Measurements from ENCODE around the gene OLFML1.

Gene OLFML1

DNA sequence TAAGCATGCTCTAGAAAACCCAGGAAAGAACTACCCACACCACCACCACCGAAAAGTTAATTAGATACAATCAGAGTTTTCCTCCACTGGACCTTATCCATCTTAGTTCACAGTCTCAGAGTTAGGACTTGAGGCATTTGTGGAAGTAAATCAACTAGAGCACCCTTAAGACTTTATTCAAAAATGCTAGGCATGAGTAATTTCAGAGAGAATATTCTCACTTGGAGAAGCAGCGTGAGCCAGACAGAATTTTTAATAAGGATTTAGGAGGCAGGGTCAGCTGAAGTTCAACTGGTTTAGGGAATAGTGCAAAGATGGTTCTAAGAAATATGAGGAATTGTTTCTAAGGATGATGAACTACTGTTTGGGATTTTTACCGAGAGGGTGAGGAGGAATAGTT lies 1.2 kb upstream of the OLFML1 start:
- no peak for DNase-seq

GRCh38 chr11:7484645-7485044 lies 661 bp upstream of the OLFML1 start:
- no peak for DNase-seq

GRCh38 chr11:7486098-7486780 lies 933 bp downstream of the OLFML1 start:
- DNase-seq: no peak

DNA sequence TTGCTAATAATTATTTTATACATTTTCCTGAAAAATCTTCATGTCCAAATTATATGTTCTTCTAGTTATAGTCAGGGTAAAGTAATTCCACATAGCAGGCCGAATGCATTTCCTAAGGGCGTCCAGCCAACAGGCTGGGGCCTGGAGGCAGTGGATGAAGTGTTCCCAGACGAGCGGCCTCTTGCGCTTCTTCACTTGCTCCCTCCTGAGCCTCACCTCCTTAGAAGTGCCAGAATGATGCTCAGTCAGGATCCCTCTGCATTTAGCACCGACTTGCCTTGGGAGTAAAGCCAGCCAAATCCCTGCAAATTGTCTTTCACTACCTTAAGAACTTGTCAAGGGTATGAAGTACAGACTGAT lies 1.5 kb downstream of the OLFML1 start:
- no peak for DNase-seq

GRCh38 chr11:7487360-7487759 lies 2.1 kb downstream of the OLFML1 start:
- DNase-seq: no peak

- no peak for DNase-seq
Observed at GRCh38 chr11:7488681-7489080, 3.4 kb downstream of the OLFML1 start.

DNA sequence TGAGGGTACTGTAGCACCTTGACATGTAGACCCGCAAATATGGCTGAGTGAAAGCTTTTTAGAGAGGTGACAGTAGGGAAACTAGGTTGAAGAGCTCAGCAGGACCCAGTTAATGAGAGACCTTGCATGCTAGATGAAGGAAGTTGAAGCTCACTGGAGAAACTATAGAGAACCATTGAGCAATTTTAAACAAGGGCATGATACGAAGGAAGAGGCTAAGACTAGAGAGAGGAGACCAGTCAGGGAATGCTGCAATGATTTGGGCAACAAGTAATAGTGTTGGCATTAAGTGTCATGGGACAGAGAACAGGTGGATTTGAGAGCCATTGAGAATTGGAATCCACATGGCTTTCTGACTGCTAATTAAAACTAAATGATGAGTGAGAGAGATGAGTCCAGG lies 4.1 kb downstream of the OLFML1 start:
- no peak for DNase-seq

DNA sequence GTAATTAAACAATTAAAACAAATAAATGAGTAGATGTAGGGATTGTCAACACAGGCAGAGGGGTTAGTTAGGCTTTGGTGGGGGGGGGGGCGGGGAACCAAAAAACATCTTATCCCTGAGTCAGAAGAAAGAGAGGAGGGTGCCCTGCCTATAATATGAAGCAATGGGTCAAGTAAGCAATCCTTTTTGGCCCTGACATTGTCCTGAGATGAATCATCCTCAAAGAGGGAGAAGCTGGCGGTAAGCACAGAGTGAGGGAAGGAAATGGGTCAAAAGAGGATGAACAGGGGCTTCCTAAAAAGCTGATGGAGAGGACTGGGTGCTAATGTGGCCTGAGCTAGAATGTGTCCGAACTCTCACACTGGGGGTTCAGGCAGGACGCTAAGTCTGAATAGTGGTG lies 4.7 kb downstream of the OLFML1 start:
- DNase-seq: no peak

DNA sequence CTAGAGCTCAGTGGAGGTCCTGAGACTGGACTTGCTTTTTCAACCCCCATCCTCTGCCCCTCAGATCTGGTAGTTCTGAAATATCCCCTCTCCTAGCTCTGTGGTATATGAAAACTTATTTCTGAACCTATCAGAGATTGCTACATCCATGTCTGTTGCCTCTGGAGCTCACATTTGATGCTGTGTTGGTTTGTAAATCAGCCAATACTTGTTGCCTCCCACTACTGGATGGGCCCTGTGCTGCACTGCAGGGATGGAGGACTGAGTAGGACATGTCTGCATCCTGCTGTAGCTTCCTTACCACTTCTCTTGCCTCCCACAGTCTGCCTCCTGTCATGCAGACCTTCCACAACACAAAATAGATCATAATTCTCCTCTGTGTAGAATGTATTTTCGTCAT lies 5.2 kb downstream of the OLFML1 start:
- no peak for DNase-seq

- DNase-seq: no peak
Observed at GRCh38 chr11:7492253-7492652, 6.9 kb downstream of the OLFML1 start.

DNA sequence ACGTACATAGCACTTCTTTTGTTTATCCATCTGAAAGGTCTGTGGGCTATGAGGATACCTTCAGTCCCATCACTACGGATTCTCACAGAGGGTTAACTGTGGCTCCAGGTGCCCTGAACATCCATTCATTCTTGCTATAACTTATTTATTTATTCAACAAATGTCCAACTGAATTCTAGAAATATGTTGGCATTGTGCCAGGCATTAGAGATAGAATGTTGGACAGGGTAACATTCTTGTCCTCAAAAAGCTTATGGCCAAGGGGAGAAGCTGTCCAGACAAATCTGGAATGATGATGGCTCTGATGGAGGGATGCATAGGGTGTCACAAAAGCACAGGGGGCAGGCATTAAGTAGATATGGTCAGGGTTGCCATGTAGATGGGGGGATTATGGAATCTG lies 8.4 kb downstream of the OLFML1 start:
- no peak for DNase-seq

DNA sequence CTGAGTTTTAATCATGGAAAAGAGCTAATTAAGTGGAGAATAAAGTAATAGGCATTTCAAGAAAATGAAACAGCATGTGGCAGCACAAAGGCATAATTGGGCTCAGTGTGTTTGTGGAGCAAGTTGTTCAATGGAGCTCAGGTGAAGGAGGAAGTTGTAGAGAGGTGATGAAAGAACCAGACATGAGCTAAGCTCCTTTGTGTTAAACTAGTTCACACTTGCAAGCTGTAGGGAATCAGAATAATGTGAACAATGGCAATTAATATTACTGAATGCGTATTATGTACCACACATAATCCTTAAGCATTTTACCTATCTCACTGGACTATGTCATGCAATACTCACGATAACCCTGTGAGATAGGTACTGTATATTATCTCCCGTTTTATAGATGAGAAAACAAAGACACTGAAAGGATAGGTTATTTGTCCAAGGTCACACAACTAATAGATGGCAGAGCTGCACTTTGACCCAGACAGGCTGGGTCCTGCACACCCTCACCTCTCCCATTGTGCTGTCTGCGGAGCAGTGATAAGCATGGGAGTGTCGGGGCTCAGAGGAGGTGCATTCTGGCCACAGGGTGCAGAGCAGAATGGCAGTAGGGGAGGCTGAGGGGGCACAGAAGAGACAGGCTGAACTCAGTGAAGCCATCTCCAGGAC lies 8.9 kb downstream of the OLFML1 start:
- no peak for DNase-seq

GRCh38 chr11:7495882-7496551 lies 10.7 kb downstream of the OLFML1 start:
- DNase-seq: no peak

DNA sequence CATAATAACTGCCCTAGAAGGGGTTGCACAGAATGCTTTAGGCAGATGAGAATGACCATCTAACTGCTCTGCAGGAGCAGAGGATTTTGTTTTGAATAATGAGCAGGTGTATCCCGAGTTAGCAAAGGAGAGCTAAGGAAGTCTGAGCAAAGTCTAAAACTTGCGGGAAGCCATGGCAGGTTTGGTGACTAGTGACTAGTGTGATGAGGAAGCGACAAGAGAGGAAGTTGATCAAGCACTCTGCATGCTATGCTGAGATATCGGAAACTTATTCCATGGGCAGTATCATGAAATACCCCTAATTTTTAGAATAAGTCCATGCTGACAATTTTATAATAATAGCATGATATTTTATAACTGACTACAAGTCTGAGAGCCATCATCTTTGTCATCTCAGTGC lies 12.9 kb downstream of the OLFML1 start:
- no peak for DNase-seq

GRCh38 chr11:7499081-7499480 lies 13.8 kb downstream of the OLFML1 start:
- DNase-seq: no peak

DNA sequence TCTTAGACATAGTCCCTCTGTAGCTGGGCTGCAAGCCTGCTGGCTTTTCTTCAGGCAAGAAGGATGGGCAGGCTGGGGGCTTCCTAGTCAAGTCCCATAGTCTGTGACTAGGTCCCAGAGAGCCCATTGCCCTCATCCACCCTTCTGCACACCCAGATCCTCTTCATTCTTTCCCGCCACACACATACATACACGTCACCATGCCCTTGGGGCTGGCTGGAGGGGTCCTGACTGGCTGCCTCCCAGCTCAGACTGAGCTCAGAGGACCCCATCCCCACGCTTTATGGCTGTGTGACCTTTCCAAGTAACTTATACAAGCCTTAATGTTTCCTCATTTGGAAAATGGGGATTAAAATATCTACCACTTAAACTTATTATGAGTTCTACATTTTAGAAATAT lies 14.9 kb downstream of the OLFML1 start:
- DNase-seq: no peak

DNA sequence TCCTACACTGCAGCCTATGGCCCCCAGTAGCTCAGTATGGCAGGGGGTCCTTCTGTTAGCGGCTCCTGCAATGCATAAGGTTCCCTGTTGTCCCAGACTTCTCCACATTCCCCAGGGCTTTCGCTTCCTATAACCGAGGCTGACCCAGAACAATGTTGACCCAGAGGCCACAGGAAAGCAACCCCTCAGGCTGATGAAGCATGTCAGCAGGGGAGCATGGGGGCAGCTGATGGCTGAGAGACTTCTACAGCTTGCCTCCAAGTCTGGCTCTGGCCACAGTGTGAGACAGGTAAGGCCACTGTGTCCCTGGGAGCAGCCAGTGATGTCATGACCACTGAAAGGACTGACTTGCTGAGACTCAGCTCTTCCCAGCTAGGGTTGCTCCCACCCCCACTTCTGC lies 15.9 kb downstream of the OLFML1 start:
- no peak for DNase-seq

DNA sequence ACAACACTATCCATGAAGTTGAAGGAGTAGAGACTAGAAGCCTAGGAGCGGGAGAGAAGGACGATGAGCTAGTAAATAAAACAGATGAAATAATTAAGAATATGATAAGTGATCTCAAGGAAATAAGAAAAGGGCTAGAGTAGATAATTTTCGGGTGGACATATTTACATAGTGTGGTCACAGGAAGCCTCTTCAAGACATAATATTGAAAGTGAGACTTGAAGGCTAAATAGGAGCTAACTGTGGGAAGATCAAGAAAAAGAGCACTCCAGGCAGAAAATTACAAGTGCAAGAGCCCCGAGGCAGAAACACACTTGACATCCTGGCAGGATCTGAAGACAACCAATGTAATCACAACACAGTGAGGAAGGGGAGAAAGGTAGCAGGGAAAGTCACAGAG lies 16.6 kb downstream of the OLFML1 start:
- DNase-seq: no peak

DNA sequence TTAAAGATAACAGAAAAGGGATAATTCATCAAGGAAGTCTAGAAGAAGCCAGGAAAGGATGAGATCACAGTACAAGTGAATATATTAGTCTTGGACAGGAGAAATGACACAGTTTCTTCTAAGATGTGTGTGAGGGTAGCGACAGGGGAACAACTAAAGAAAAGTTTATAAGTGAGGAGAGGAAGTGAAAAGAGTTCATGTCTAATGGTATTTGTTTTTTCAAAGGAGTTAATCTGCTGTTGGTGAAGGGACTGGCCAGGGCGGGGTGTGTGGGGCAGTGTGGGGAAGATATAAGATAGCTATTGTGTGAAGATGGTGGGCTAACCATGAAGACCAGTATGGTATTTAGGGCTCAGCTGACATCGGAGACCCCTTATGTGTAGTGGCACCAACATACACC lies 20.9 kb downstream of the OLFML1 start:
- no peak for DNase-seq

GRCh38 chr11:7508087-7508486 lies 22.8 kb downstream of the OLFML1 start:
- DNase-seq: no peak

GRCh38 chr11:7509966-7510365 lies 24.7 kb downstream of the OLFML1 start:
- no peak for DNase-seq

- no peak for DNase-seq
Observed at GRCh38 chr11:7511401-7511800, 26.1 kb downstream of the OLFML1 start.

DNA sequence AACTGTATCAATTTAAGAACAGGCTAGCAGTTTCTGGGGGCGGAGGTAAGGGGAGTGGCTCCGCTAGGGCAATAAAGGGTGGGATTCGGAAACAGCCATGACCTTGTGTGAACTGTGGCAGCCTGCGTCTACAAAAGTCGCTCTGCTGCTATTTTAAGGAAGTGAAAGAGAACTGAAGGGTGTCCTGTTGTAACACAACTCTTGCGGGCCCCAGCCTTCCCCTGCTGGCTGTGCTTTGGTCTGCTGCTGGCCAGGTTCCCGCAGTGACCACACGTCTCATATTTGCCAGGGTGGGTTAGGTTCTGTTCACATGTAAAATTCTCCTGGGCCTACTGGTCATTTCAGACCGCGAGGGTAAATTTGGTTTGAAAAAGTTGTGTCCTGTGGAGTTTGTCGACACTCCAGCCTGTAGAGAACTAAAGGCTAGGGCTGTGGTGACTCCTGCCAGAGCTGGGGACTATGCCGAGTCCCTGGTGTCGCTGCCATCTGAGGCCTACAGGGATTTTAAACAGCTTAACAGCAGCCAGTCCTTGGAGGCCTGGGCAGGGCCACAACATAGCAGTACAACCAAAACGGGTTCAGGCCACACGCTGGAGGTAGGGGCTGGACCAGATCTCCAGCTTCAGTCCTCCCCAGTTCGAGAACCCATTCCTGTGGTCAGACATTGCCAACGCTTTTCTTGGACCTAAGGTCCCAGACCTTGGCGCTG lies 27.4 kb downstream of the OLFML1 start:
- DNase-seq: no peak
